Measurements from ENCODE around the gene SLC7A7. TPM values are rescaled to one million over a fixed set of nuclear protein-coding genes. Genes with fewer than 3 reads are reported as not detected.

The SLC7A7 gene
- total RNA-seq, 1 experiment from 2014 or later: 3.1 TPM

DNA sequence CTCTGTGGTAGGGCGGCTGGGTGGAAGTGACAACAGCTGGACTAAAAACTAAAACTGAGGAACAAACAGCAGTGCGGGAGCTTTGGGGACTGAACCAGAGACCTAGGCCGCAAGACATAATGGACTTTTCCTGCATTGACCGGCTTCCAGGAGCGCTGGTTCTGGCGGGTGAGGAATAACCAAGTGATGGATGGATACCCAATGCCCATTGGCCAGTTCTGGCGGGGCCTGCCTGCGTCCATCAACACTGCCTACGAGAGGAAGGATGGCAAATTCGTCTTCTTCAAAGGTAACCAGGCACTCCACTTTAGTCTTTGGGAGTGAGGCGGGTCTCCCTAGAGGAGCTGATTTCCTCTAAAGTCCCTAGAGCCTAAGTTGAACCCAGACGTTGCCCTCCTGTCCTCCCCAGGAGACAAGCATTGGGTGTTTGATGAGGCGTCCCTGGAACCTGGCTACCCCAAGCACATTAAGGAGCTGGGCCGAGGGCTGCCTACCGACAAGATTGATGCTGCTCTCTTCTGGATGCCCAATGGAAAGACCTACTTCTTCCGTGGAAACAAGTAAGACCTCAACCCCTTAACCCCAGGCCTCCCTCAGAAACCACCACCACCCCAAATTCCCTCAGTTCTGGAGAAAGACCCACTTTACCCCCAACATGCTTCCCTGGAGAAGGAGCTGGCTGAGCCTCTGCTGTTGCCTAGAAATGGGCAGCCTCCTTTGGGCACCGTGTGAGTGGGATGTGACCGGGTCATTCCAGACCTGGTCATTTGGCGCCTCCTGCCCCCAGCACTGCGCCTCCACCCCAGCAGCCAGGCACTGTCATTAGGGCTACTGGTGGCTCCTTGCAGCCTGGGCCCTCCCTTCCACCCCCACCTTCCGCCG, 29.2 kb upstream of the SLC7A7 start:
- peaks cover 3% of the 10 kb centered on the region; the same call in 1 of the 2 replicates for H3K4me1 ChIP-seq (ENCODE audit: insufficient read depth, low read length)
- no peaks in the 10 kb centered on the region for H3K79me2 ChIP-seq (ENCODE audit: insufficient read depth, low read length)
- Mint-ChIP-seq H3K36me3 (ENCODE audit: insufficient read depth in 1 of 3, low read depth in 3 of 3) (peaks cover 17 to 61% (median 50%) of the 10 kb centered on the region in 3 experiments), H3K9me3 (no peaks in the 10 kb centered on the region), H3K4me1 (peaks cover 23 to 27% of the 10 kb centered on the region in 2 experiments), H3K27ac (peak overlapping the region in 1 of 3 experiments; percentile 77; a peak in 1 of 7 replicates), H3K27me3 (ENCODE audit: low read depth) (no peaks in the 10 kb centered on the region), H3K4me3 (no peak overlapping the region)
- no peak overlapping the region for H4K91ac ChIP-seq (ENCODE audit: insufficient read length, low read depth, low read length)
- no peak overlapping the region for H3K23ac ChIP-seq (ENCODE audit: insufficient read length, low read depth, low read length)
- H3T11ph ChIP-seq (ENCODE audit: low read length): no peak overlapping the region
- no peak overlapping the region for H3K9ac ChIP-seq (ENCODE audit: extremely low read depth, insufficient read length, low read length)
- H3K14ac ChIP-seq (ENCODE audit: insufficient read depth, low read length): no peak overlapping the region
- H3K79me1 ChIP-seq (ENCODE audit: insufficient read depth, low read depth, low read length, poor library complexity, severe bottlenecking): no peaks in the 10 kb centered on the region
- H3K18ac ChIP-seq (ENCODE audit: insufficient read length, low read depth, low read length): no peak overlapping the region
- no peaks in the 10 kb centered on the region for H3K9me3 ChIP-seq (ENCODE audit: control insufficient read depth, low read depth, low read length)
- H2BK12ac ChIP-seq (ENCODE audit: insufficient read length, low read depth, low read length): no peak overlapping the region
- H3K27ac ChIP-seq (ENCODE audit: insufficient read length, low read depth, low read length): no peak overlapping the region
- no peak overlapping the region for H2BK120ac ChIP-seq (ENCODE audit: low read depth, low read length, poor library complexity, severe bottlenecking)
- H3K23me2 ChIP-seq (ENCODE audit: insufficient read length, low read depth, low read length, poor library complexity, severe bottlenecking): no peaks in the 10 kb centered on the region
- no peaks in the 10 kb centered on the region for H4K20me1 ChIP-seq (ENCODE audit: control insufficient read depth, insufficient read depth, insufficient read length)
- no peak overlapping the region for H2BK15ac ChIP-seq (ENCODE audit: low read depth, low read length)
- H4K8ac ChIP-seq (replicated peaks; ENCODE audit: insufficient read length, low read depth, low read length): no peak overlapping the region
- TF ChIP-seq, protein P1, sequence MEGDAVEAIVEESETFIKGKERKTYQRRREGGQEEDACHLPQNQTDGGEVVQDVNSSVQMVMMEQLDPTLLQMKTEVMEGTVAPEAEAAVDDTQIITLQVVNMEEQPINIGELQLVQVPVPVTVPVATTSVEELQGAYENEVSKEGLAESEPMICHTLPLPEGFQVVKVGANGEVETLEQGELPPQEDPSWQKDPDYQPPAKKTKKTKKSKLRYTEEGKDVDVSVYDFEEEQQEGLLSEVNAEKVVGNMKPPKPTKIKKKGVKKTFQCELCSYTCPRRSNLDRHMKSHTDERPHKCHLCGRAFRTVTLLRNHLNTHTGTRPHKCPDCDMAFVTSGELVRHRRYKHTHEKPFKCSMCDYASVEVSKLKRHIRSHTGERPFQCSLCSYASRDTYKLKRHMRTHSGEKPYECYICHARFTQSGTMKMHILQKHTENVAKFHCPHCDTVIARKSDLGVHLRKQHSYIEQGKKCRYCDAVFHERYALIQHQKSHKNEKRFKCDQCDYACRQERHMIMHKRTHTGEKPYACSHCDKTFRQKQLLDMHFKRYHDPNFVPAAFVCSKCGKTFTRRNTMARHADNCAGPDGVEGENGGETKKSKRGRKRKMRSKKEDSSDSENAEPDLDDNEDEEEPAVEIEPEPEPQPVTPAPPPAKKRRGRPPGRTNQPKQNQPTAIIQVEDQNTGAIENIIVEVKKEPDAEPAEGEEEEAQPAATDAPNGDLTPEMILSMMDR (conservative IDR thresholded peaks at IDR 0.05): no peak
- H3K4ac ChIP-seq (ENCODE audit: low read depth, low read length): no peak overlapping the region
- H3K27me3 ChIP-seq (ENCODE audit: insufficient read depth, low read length): no peaks in the 10 kb centered on the region
- H3K56ac ChIP-seq (ENCODE audit: insufficient read length, low read depth, low read length): no peak overlapping the region
- H2AK5ac ChIP-seq (ENCODE audit: insufficient read length, low read length): no peak overlapping the region
- H2AFZ ChIP-seq (ENCODE audit: low read length): no peak overlapping the region
- H3K4me2 ChIP-seq (ENCODE audit: insufficient read depth, insufficient read length, low read length): no peak overlapping the region
- H2BK20ac ChIP-seq (ENCODE audit: low read depth, low read length, poor library complexity, severe bottlenecking): no peak overlapping the region
- no peak overlapping the region for H2BK5ac ChIP-seq (ENCODE audit: insufficient read length, low read length)
- WGBS (ENCODE audit: extremely low coverage, insufficient read length, low lambda C conversion rate): no CpG with 5 or more reads among the region's 22 CpGs
- no peak overlapping the region for H4K5ac ChIP-seq (ENCODE audit: insufficient read length, low read depth, low read length)
- DNase-seq: no peak

Data from H9 (cell line).